ENCODE measurements around the gene RHNO1. TPM values are rescaled to one million over a fixed set of nuclear protein-coding genes. Genes with fewer than 3 reads are reported as not detected.

Gene RHNO1
- total RNA-seq, 1 experiment from 2014 or later = 99.8 TPM

- H3K27ac Mint-ChIP-seq (ENCODE audit: unreplicated experiment) = no peak overlapping the region
- Histone ChIP-seq H3K4me3 (ENCODE audit: low read depth, low read length) (no peak overlapping the region), H3K27me3 (replicated peaks; ENCODE audit: control insufficient read depth, insufficient read depth, low read length) (no peaks in the 10 kb centered on the region), H3K9me3 (no peaks in the 10 kb centered on the region), H3K36me3 (ENCODE audit: control insufficient read depth, insufficient read depth, low read length) (peaks cover 3% of the 10 kb centered on the region), H3K4me1 (no peaks in the 10 kb centered on the region)
- POLR2A ChIA-PET = no interaction called here
- TF ChIP-seq, protein P1, sequence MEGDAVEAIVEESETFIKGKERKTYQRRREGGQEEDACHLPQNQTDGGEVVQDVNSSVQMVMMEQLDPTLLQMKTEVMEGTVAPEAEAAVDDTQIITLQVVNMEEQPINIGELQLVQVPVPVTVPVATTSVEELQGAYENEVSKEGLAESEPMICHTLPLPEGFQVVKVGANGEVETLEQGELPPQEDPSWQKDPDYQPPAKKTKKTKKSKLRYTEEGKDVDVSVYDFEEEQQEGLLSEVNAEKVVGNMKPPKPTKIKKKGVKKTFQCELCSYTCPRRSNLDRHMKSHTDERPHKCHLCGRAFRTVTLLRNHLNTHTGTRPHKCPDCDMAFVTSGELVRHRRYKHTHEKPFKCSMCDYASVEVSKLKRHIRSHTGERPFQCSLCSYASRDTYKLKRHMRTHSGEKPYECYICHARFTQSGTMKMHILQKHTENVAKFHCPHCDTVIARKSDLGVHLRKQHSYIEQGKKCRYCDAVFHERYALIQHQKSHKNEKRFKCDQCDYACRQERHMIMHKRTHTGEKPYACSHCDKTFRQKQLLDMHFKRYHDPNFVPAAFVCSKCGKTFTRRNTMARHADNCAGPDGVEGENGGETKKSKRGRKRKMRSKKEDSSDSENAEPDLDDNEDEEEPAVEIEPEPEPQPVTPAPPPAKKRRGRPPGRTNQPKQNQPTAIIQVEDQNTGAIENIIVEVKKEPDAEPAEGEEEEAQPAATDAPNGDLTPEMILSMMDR (IDR thresholded peaks at IDR 0.05; ENCODE audit: insufficient read depth in 1 of 2, low read depth in 1 of 2, low read length in 1 of 2, severe bottlenecking in 1 of 2, unreplicated experiment in 1 of 2) = no peak
- no peaks in the 10 kb centered on the region for H3K27me3 Mint-ChIP-seq (ENCODE audit: insufficient read depth, unreplicated experiment)
- no peak overlapping the region for H3K4me3 Mint-ChIP-seq (ENCODE audit: unreplicated experiment)
- BruUV-seq (replicated peaks) = no TSS peak
- DNase-seq = no peak
- peaks cover 78% of the 10 kb centered on the region for H3K36me3 Mint-ChIP-seq (ENCODE audit: insufficient read depth, unreplicated experiment)
- intact Hi-C loops (cut with micrococcal nuclease; ENCODE audit: unreplicated experiment) = no loop called here
- no peaks in the 10 kb centered on the region for H3K4me1 Mint-ChIP-seq (ENCODE audit: low read depth, unreplicated experiment)
- CTCF ChIA-PET = interaction anchor here (0.6 kb wide), 1 partner anchor 10 kb away, joined by 7 read pairs; no protein-coding TSS in a partner anchor
- no peaks in the 10 kb centered on the region for H3K9me3 Mint-ChIP-seq (ENCODE audit: unreplicated experiment)
Measured at GRCh38 chr12:2923057-2923456, 46.0 kb downstream of the RHNO1 start.

GRCh38 chr12:2924019-2924418 lies 47.0 kb downstream of the RHNO1 start:
- Mint-ChIP-seq H3K27me3 (ENCODE audit: insufficient read depth, unreplicated experiment) (no peaks in the 10 kb centered on the region), H3K9me3 (ENCODE audit: unreplicated experiment) (no peaks in the 10 kb centered on the region), H3K36me3 (ENCODE audit: insufficient read depth, unreplicated experiment) (peaks cover 73% of the 10 kb centered on the region), H3K4me3 (ENCODE audit: unreplicated experiment) (no peak overlapping the region), H3K27ac (ENCODE audit: unreplicated experiment) (no peak overlapping the region), H3K4me1 (ENCODE audit: low read depth, unreplicated experiment) (no peaks in the 10 kb centered on the region)
- no peaks in the 10 kb centered on the region for H3K9me3 ChIP-seq
- POLR2A ChIA-PET = interaction anchor here (0.7 kb wide), 1 partner anchor 23 kb away, joined by 3 read pairs; no protein-coding TSS in a partner anchor
- no peaks in the 10 kb centered on the region for H3K27me3 ChIP-seq (replicated peaks; ENCODE audit: control insufficient read depth, insufficient read depth, low read length)
- H3K4me1 ChIP-seq = no peaks in the 10 kb centered on the region
- CTCF ChIA-PET = no interaction called here
- DNase-seq = no peak
- intact Hi-C loops (cut with micrococcal nuclease; ENCODE audit: unreplicated experiment) = no loop called here
- no peak overlapping the region for H3K4me3 ChIP-seq (ENCODE audit: low read depth, low read length)
- TF ChIP-seq, protein P1 (IDR thresholded peaks at IDR 0.05; ENCODE audit: insufficient read depth in 1 of 2, low read depth in 1 of 2, low read length in 1 of 2, severe bottlenecking in 1 of 2, unreplicated experiment in 1 of 2) = no peak
- BruUV-seq (replicated peaks) = no TSS peak
- H3K36me3 ChIP-seq (ENCODE audit: control insufficient read depth, insufficient read depth, low read length) = peaks cover 3% of the 10 kb centered on the region

- BruUV-seq (replicated peaks) = no TSS peak
- ChIA-PET POLR2A (no interaction called here), CTCF (no interaction called here)
- Mint-ChIP-seq H3K27me3 (ENCODE audit: insufficient read depth, unreplicated experiment) (no peaks in the 10 kb centered on the region), H3K36me3 (ENCODE audit: insufficient read depth, unreplicated experiment) (peaks cover 75% of the 10 kb centered on the region), H3K4me3 (ENCODE audit: unreplicated experiment) (no peak overlapping the region), H3K9me3 (ENCODE audit: unreplicated experiment) (no peaks in the 10 kb centered on the region), H3K4me1 (ENCODE audit: low read depth, unreplicated experiment) (no peaks in the 10 kb centered on the region), H3K27ac (ENCODE audit: unreplicated experiment) (no peak overlapping the region)
- TF ChIP-seq, protein P1 (IDR thresholded peaks at IDR 0.05; ENCODE audit: insufficient read depth in 1 of 2, low read depth in 1 of 2, low read length in 1 of 2, severe bottlenecking in 1 of 2, unreplicated experiment in 1 of 2) = no peak
- DNase-seq = no peak
- Histone ChIP-seq H3K4me3 (ENCODE audit: low read depth, low read length) (no peak overlapping the region), H3K27me3 (replicated peaks; ENCODE audit: control insufficient read depth, insufficient read depth, low read length) (no peaks in the 10 kb centered on the region), H3K36me3 (ENCODE audit: control insufficient read depth, insufficient read depth, low read length) (peaks cover 3% of the 10 kb centered on the region), H3K4me1 (no peaks in the 10 kb centered on the region), H3K9me3 (no peaks in the 10 kb centered on the region)
- intact Hi-C loops (cut with micrococcal nuclease; ENCODE audit: unreplicated experiment) = no loop called here
Measured at GRCh38 chr12:2925322-2925995, 48.4 kb downstream of the RHNO1 start.

All from Caco-2 (cell line).